ENCODE results near the gene EDC3. TPM values are rescaled to one million over a fixed set of nuclear protein-coding genes. Genes with fewer than 3 reads are reported as not detected.
"Not testable (repeated sequence)": the region's sequence is repeated elsewhere in the genome, so short reads cannot be mapped to it uniquely, and the experiment has no call there.

Gene EDC3
- total RNA-seq, 1 donor from 2014 or later, result 9.5 TPM

- DNase-seq (ENCODE audit: low read depth), result no peak
Observed at GRCh38 chr15:74612677-74613076, 83.1 kb downstream of the EDC3 start.

DNA sequence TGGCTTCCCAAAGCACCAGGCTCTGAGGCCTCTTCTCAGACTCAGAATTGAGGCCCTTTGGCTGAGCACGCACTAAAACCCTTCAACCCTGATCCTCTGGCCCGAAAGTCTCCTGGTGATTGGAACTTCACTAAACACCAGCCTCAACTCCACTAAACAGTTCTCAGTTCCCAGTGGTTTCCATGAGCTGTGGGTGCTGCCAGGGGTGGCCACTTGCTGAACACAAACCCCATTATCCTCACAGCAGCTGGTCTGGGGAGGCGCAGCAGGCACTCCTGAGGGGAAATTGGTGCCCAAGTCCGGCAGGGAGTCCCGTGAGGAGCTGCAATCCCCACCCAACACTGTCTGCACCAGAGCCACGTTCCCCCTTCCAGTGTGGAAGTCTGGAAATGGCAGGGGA lies 84.0 kb downstream of the EDC3 start:
- DNase-seq (ENCODE audit: low read depth), result no peak

DNA sequence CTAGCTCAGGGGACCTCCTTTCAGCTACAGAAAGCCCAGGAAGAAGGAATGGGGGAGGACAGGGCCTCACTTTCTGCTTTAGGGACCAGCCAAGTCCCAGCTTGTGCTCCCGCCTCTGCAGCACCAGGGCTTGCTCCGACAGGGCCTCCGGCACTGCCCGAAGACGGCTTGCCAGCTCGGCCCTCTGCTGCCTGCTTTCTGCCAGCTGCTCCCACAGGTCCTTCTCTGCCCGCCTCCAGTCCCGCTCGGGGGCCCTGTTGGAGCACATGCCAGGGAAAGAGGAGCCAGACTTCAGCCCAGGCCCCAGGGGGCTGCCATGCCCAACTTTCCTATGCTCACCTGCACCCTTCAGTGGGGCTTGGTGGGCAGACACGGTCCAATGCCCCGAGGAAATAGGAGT lies 84.5 kb downstream of the EDC3 start:
- no peak for DNase-seq (ENCODE audit: low read depth)

DNA sequence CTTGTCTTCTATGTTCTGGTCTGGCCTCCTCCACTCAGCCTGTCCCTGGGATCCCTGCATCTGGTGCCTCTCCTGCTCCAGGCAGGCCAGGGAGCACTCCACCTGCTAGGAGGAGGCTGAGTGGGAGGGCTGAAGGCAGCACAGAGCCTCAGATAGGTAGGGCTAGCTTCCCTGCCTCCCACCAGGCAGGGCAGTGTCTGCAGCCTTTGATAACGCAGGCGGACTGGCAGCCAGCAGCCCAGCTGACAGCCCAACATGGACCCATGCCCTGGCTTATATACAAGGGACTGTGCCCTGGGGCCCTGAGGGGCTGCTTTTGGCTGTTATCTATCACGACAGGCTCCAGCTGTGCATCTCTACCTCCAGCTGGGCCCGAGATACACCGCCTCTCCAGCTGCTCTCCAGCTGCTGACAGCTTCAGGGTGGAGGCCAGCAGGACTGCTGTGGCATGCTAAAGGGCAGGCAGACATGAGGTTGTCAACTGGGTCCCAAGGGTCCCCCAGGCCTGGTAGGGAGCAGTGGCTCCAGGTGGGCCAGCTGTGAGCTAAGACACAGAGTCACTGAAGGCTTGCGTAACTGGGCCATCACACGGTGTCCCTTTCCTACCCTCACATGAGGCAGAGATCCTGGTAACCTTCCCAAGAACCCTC lies 85.4 kb downstream of the EDC3 start:
- no peak for DNase-seq (ENCODE audit: low read depth)

GRCh38 chr15:74609938-74610301 lies 85.9 kb downstream of the EDC3 start:
- DNase-seq (ENCODE audit: low read depth), result no peak

- DNase-seq (ENCODE audit: low read depth), result no peak
Observed at GRCh38 chr15:74608786-74609185, 87.0 kb downstream of the EDC3 start.

DNA sequence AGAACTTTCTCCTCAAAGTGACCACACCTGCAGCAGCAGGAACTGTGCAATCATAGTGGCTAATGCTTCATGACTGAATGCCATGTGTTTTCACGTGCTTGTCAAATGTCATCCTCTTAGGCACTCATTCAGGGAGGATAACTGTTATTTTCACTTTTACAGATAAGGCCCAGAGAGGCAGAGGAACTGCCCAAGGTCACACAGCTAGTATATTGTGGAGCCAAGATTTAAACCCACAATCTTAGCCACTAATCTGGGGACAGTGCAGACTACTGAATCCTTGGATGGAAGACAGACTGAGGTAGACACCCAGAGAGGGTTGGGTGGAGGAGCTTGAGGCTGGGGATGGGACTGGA lies 90.1 kb downstream of the EDC3 start:
- no peak for DNase-seq (ENCODE audit: low read depth)

DNA sequence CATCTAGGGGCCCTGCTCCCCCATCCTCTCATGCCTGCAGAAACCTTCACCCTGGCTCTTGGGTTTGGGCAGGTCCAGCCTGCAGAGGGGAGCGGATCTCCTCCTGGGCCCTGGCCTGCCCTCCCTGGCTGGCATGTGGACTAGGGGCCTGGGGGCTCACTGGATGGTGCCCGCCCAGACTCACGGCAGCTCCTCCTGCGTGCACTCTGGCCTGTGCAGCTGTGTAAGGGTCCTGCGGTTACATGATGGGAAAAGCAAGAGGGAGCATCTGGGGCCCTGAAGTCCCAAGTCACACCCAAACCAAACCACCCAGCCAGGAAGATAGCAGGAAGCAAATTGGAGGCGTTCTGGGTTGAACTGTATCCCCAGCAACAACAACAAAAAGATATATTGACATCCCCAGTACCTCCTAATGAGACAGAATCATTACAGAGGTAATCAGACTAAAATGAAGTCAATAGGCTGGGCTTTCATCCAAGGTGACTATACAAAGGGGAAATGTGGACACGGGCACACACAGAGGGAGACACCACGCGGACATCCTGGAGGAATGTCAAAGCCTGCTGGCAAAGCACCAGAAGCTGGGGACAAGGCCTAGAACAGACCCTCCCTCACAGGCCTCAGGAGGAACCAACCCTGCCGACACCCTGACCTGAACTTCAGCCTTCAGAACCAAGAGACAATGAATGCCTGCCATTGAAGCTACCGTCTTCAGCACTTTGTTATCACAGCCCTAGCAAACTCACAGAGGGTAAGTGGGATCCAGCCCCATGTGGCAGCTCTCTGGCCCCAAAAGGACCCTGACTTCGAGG lies 90.6 kb downstream of the EDC3 start:
- DNase-seq (ENCODE audit: low read depth), result no peak

DNA sequence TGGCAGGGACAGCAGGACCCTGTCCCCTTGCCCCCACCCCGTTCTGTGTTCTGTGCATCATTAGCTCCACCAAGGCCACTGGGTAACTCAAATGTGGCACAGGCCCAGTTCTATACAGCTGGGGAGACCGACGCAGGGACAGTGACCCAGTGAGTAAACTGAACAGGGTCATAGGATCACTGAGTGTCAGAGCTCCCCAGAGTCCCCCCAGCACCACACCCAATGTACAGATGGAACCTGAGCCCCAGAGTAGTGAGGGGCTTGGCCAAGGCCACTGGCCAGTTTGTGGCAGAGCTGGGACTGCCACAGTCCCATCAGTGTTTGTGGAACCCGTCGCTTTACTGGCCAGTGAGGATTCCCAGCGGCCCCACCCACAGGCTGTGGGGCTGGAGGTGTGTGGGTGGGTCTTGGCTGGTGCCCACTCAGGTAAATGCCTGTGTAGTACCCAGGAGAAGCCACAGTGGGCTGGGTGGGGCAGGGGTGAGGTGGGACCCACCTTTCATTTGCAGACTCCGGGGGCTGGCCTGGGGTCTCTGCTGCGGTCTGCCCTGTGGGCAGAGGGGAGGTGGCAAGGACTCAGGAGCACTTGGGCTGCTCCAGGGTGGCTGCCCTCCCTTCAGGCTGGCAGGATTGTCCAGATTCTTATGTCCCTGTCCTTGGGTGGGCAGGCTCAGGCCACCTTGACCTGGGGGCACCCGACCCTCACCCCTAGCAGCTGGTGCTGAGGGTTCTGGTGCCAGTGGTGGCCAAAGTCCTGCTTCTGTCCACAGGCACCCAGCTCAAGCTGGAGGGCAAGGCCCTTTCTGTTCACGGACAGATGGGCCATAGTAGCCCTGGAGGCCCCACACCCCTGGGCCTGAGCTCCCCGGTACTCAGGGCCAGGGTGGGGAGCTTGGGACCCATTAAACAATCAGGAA lies 91.8 kb downstream of the EDC3 start:
- no peak for DNase-seq (ENCODE audit: low read depth)

DNA sequence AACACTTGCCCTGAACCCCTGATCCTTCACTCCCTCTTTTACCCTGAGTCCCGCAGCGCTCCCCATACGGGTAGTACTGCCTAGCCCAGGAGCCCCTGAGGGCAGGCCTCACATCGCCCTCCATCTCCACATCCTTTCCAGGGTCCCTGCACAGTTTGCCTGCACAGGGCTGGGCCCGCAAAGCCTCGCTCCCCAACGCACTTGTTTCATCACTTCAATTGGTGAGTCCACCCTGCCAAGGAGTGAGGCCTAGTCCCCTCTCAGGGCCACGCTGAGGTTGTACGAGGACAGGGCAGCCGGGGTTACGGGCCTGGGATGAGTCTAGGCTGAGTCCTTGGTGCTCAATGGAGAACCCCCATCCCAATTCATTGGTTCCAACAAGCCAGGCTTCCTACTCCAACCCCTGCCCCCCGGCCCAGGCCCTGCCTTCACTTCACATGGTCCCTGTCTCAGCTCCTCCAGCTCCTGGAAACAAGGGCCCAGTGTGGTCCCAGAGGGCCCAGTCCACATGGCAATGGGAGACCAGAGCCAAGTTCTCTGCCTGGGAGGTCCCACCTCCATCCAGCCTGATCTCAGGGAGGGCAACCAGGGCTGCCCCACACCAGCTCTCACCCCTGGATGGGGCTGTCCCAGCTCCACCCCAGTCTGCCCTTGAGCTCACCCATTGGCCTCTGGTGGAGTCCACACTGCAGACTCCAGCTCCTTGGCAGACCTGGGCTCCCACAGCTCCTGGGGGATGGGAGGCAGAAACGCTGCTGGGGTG lies 92.6 kb downstream of the EDC3 start:
- no peak for DNase-seq (ENCODE audit: low read depth)

DNA sequence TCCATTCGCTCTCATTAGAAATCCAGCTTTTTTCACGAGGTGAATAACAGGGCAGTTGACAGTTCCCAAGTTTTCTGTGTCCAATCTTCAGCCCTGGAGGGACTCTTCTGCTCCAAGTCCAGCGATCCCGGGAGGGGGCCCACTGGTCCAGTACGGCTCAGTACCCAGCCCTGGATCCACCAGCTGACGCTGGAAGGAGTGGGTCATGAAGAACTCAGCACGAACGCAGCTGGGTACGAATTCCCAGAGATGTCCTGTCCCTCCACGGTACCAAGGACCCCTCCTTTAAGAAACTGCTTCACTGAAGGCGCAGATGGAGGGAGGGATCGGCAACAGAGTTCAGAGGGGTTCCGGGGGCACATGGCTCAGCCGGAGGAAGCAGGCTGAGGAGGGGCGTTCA lies 96.7 kb downstream of the EDC3 start:
- no peak for DNase-seq (ENCODE audit: low read depth)

DNA sequence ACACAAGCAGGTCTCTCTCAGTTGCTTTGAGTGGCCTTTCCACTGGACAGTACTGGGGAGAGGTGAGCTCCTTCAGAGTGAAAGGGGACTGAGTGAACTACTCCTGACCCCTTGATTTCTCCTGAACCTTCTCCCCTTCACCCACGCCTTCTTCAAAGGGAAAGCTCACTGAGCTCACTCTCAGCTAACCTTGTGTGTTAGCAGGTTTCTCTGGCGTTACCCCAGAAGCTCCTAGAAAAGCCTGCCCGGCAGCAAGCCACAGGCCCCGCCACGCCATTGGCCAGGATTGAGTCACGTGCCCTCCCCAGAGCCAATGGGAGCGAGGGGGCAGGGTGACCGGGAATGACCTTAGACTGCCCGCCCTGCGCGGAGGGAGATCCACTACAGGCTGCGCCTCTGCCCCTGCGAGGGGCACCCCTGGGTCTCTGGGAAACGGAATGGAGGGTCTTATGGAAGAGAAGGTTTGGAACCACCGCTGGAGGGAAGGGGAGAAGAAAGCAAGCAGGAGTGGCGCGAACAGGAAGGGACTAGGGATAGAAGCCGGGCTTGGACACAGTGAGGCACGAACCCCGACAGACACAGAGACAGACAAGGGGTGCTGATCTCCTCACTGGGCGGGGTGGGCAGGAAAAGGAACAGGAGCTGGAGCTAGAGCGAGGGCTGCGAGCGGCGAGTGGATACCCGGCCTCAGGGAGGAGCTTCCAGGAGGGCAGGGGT lies 97.5 kb downstream of the EDC3 start:
- DNase-seq (ENCODE audit: low read depth), result peak; percentile 95

- not testable (repeated sequence) for DNase-seq (ENCODE audit: low read depth)
Observed at GRCh38 chr15:74597146-74597705, 98.6 kb downstream of the EDC3 start.

GRCh38 chr15:74596736-74597135 lies 99.1 kb downstream of the EDC3 start:
- DNase-seq (ENCODE audit: low read depth), result not testable (repeated sequence)

DNA sequence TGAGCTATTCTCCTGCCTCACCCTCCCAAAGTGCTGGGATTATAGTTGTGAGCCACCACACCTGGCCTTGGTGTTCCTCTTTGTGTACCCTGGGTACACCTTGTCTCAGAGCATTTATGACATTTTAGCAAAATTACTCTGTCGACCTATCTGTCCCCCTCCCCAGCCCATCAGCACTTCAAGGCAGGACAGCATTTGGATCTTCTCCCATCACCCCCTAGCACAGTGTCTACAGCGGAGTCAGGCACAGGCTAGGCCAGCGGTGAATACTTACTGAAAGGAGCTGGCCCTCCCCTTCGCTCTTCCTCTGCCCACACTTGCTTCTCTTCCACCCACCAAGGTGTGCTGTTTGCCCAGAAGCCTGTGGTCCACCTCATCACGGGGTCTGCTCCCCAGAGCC lies 100.6 kb downstream of the EDC3 start:
- DNase-seq (ENCODE audit: low read depth), result no peak

DNA sequence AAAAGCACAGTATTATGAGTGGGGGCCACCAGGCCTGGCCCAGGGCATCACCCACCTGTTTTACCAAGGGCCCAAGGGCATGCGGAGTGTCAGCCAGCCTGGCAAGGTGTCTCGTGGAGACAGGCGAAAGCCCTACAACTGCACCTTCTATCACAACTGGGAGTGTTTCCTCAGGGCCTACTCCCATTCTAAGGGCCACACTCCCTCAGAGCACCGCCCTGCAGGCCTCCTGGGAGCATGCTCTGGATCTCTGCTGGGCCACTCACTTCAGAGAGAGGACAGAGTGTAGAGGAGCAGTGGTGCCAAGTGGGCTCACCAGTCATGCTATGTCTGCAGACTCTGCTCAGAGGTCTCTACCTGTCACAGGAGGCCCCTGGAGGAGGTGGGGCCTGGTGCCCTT lies 101.4 kb downstream of the EDC3 start:
- no peak for DNase-seq (ENCODE audit: low read depth)

DNA sequence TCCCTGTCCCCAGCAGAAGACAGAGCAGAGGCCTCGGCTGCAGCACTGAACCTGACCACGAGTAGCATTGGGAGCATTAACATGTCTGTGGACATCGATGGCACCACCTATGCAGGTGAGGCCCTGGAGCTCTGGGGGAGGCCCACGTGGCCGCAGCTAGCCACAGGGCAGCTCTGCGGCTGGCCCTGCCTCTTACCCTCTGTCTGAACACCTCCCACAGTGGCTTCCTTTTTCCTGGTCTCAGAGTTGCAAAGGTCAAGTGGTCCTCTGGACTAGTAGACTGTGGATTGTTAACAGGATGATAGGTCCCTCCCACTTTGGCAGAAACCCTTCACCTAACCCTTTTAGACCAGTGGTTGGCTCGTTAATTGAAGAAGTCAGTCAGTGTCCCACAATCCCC lies 102.7 kb downstream of the EDC3 start:
- DNase-seq (ENCODE audit: low read depth), result no peak

DNA sequence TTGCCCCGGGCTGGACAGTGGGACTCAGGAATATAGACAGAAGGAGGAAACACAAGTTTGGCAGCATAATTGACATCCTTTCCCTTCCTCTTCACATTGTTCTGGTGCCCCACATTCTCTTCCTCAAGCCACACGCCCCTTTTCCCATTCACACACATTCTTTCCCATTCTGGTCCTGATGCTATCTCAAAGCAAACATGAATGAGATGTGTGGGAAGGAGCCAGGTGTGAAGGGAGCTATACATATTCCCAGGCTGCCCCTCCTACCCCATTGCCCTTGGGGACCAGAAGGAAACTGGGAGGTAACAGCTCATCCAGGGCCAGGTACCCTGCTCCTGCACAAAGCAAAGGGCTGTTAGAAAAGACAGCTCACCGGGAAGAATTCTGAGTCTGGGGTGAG lies 103.6 kb downstream of the EDC3 start:
- no peak for DNase-seq (ENCODE audit: low read depth)

DNA sequence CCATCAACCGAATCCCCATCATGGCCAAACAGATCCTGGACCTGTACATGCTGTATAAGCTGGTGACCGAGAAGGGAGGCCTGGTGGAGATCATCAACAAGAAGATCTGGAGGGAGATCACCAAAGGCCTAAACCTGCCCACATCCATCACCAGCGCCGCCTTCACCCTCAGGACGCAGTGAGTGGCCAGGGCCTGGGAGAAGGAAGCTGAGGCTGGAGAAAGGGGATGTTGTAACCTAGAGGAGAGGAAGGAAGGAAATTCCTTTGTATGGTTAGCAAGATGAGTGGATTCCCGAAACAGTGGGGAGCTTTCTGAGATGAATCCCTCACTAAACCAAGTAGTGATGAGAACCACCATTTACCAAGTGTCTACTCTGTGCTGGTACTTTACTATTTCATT lies 106.0 kb downstream of the EDC3 start:
- no peak for DNase-seq (ENCODE audit: low read depth)

DNA sequence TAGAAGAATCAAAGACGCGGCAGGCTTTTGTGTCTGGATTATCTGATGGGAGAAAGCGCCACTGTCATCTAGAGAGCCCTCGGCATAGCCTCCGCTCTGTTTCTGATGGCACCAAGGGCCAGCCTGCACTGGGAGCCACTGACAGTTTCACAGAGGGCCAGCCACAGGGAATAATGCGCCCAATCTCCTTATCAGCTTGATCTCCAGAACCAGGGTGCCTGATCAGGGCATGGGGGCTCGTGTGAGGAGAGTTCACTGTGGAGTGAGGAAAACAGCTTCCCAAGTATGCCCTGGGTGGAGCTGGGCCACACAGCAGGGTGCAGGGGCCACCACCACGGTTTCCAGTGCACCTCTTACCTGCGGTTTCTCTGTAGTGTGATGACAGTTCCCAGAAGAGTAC lies 110.0 kb downstream of the EDC3 start:
- DNase-seq (ENCODE audit: low read depth), result no peak

All from myocyte (in vitro differentiated cells).